Naive B cell (primary cell): ENCODE measurements around the gene CFAP221. TPM values are rescaled to one million over a fixed set of nuclear protein-coding genes. Genes with fewer than 3 reads are reported as not detected.

Experiments
- ATAC-seq, 2 donors: fragments of 150-1000 bp; cut with Tn5 transposase; 2 replicates each; pipeline ENCODE4 v1.10.0; 2021; ENCODE audit warnings: low read depth in 2 of 2, mild to moderate bottlenecking in 2 of 2, moderate library complexity in 2 of 2
- DNase-seq: peaks from one replicate; pipeline ENCODE4 v3.0.0; 2022
- H3K27ac Mint-ChIP-seq, 6 donors: one replicate each; pipeline ENCODE4 v1.8.0; 2020 to 2022; ENCODE audit warnings: mild to moderate bottlenecking in 6 of 6, mixed read lengths in 6 of 6, moderate library complexity in 5 of 6, inconsistent platforms in 2 of 6
- H3K27me3 Mint-ChIP-seq, 3 donors: one replicate each; pipeline ENCODE4 v1.8.0; 2021 to 2022; ENCODE audit warnings: mixed read lengths in 3 of 3, mild to moderate bottlenecking in 1 of 3
- H3K36me3 Mint-ChIP-seq, 2 donors: one replicate each; pipeline ENCODE4 v1.8.0; 2020 to 2022; ENCODE audit warnings: mixed read lengths in 2 of 2, inconsistent platforms in 1 of 2, mild to moderate bottlenecking in 1 of 2
- H3K4me1 Mint-ChIP-seq, 3 donors: one replicate each; pipeline ENCODE4 v1.8.0; 2020 to 2022; ENCODE audit warnings: mixed read lengths in 3 of 3, inconsistent platforms in 1 of 3, mild to moderate bottlenecking in 1 of 3, moderate library complexity in 1 of 3
- H3K4me3 Mint-ChIP-seq, 8 donors: one replicate each; pipeline ENCODE4 v1.8.0; 2020 to 2022; ENCODE audit warnings: mild to moderate bottlenecking in 8 of 8, mixed read lengths in 8 of 8, moderate library complexity in 8 of 8, inconsistent platforms in 2 of 8
- H3K9me3 Mint-ChIP-seq, 7 donors: one replicate each; pipeline ENCODE4 v1.8.0; 2020 to 2022; ENCODE audit warnings: mixed read lengths in 7 of 7, mild to moderate bottlenecking in 5 of 7, inconsistent platforms in 2 of 7, moderate library complexity in 1 of 7
- polyA plus RNA-seq, 6 donors: library from polyadenylated mRNA; unstranded; fragments of 300-500 nt; fragmentation: Illumina TruSeq; gene quantifications; one replicate each; pipeline ENCODE4 v1.2.3, GENCODE V29; 2021; ENCODE audit warnings: low read depth in 6 of 6

Gene CFAP221
- polyA plus RNA-seq, 6 donors from 2014 or later: not detected

DNA sequence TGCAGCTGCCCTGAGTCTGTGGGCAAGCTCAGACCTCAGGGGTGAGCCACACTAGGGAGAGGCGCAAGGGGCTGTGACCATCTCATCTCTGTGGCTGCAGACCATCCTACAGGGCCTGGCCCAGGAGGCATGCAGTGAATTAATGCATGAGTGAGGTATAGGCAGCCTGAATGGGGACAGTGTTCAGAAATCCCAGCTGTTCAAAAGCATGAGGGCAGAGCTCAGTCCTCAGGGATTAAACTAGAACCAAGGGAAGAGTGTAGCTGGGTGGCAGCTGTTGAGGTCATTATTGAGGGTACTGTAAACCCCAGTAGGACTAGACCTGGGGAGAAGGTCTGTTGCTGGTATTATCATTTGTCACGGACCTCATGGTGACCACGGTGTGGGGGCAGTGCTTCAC lies 151.8 kb downstream of the CFAP221 start:
- Mint-ChIP-seq H3K9me3 (no peaks in the 10 kb centered on the region), H3K27ac (no peak overlapping the region)
- no peak for ATAC-seq

GRCh38 chr2:119696494-119697030 lies 152.3 kb downstream of the CFAP221 start:
- ATAC-seq: no peak
- Mint-ChIP-seq H3K27ac (peak overlapping the region in 1 of 6 donors; percentile 50), H3K27me3 (peaks cover 0 to 24% (median 7%) of the 10 kb centered on the region in 3 donors), H3K36me3 (no peaks in the 10 kb centered on the region), H3K4me1 (peaks cover 0 to 7% (median 6%) of the 10 kb centered on the region in 3 donors), H3K4me3 (peak overlapping the region in 1 of 8 donors; percentile 35), H3K9me3 (no peaks in the 10 kb centered on the region)
- DNase-seq: no peak

More for the DNA sequence above, 151.8 kb downstream of the CFAP221 start:
- Mint-ChIP-seq H3K27me3 (peaks cover 0 to 19% (median 7%) of the 10 kb centered on the region in 3 donors), H3K4me3 (peak overlapping the region in 2 of 8 donors; percentile 35), H3K4me1 (peaks cover 0 to 7% (median 6%) of the 10 kb centered on the region in 3 donors), H3K36me3 (no peaks in the 10 kb centered on the region)
- DNase-seq: no peak

- no peak for DNase-seq
- H3K4me3 Mint-ChIP-seq: peak overlapping the region in 1 of 8 donors; percentile 68
- H3K36me3 Mint-ChIP-seq: no peaks in the 10 kb centered on the region
- no peak for ATAC-seq
- no peaks in the 10 kb centered on the region for H3K9me3 Mint-ChIP-seq
- peaks cover 0 to 7% (median 6%) of the 10 kb centered on the region in 3 donors for H3K4me1 Mint-ChIP-seq
- peak overlapping the region in 2 of 6 donors; percentile 6 to 67 for H3K27ac Mint-ChIP-seq
- H3K27me3 Mint-ChIP-seq: peaks cover 0 to 24% (median 7%) of the 10 kb centered on the region in 3 donors
Observed at GRCh38 chr2:119697290-119698020, 153.2 kb downstream of the CFAP221 start.

- DNase-seq: no peak
- peaks cover 0 to 7% (median 6%) of the 10 kb centered on the region in 3 donors for H3K4me1 Mint-ChIP-seq
- no peak overlapping the region for H3K4me3 Mint-ChIP-seq
Observed at GRCh38 chr2:119698246-119698645, 154.0 kb downstream of the CFAP221 start.

DNA sequence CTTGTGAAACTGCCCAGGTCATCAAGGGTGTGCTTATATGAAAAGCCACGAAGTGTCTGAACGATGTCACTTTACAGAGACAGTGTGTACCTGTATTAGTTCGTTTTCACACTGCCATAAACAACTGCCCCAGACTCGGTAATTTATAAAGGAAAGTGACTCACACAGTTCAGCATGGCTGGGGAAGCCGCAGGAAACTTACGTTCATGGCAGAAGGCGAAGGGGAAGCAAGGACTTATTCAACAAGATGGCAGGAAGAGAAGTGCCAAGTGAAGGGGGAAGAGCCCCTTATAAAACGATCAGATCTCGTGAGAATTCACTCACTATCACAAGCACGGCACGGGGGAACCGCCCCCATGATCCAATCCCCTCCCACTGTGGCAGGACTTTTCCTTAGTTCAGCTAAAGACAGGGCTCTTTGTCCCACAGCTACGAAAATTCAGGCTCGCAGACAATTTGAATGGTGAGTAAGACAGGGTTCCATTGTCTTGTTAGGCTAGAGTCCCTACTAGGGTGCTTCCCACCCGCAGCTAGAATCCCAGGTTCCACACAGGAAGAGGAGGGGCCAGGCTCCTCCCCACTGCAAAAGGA lies 154.9 kb downstream of the CFAP221 start:
- Mint-ChIP-seq H3K9me3 (no peaks in the 10 kb centered on the region), H3K4me3 (no peak overlapping the region), H3K27ac (peak overlapping the region in 1 of 6 donors; percentile 74), H3K4me1 (peaks cover 0 to 3% (median 0%) of the 10 kb centered on the region in 3 donors), H3K27me3 (peaks cover 0 to 24% (median 7%) of the 10 kb centered on the region in 3 donors), H3K36me3 (no peaks in the 10 kb centered on the region)
- DNase-seq (no peak), ATAC-seq (no peak)

More at GRCh38 chr2:119698246-119698645, 154.0 kb downstream of the CFAP221 start:
- Mint-ChIP-seq H3K9me3 (no peaks in the 10 kb centered on the region), H3K27ac (no peak overlapping the region), H3K27me3 (peaks cover 0 to 24% (median 7%) of the 10 kb centered on the region in 3 donors), H3K36me3 (no peaks in the 10 kb centered on the region)
- no peak for ATAC-seq

DNA sequence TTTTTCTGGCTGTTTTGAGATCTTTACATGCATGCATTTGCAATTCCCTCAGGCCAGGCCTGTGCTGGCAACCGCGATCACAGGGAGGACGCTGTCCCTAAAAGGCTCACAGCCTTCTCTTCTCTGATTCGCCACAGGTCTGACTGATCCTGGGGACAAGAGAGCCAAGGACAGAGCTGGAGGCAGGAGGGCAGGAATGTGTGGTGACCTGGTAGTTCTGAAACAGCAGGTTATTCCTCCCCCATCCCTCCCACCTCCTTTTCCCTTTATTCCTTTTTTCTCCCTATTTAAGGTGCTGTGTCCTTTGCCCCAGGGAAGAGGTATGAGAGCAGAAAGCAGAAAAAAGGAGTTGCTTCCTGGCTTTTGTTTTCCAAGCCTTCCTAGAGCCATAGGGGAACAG lies 156.6 kb downstream of the CFAP221 start:
- peak overlapping the region in 2 of 6 donors; percentile 44 to 57 for H3K27ac Mint-ChIP-seq

DNA sequence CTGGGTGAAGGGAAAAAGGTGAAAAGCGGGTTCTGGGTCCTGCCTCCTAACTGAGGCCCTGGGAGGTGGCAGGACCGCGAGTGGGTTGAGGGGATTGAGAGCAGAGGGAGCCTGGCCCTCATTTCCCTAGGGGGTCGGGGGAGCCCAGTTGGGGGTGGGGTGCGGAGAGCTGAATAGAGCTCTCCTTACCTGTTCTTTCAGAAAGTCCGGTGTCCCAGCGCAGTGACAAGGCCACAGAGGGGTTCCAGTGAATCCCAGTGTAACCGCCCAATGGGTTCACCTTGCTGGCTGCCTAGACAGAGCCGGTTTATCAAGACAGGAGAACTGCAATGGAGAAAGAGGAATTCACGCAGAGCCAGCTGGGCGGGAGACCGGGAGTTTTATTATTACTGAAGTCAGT lies 157.1 kb downstream of the CFAP221 start:
- ATAC-seq: no peak
- no peak overlapping the region for H3K4me3 Mint-ChIP-seq
- peaks cover 0 to 22% (median 2%) of the 10 kb centered on the region in 3 donors for H3K27me3 Mint-ChIP-seq
- H3K27ac Mint-ChIP-seq: peak overlapping the region in 1 of 6 donors; percentile 57
- peaks cover 0 to 2% (median 0%) of the 10 kb centered on the region in 3 donors for H3K4me1 Mint-ChIP-seq
- H3K9me3 Mint-ChIP-seq: peaks cover 0 to 11% (median 2%) of the 10 kb centered on the region in 7 donors
- H3K36me3 Mint-ChIP-seq: peaks cover 0 to 7% of the 10 kb centered on the region in 2 donors
- DNase-seq: no peak

More for the DNA sequence above, 156.6 kb downstream of the CFAP221 start:
- peaks cover 0 to 3% (median 0%) of the 10 kb centered on the region in 3 donors for H3K4me1 Mint-ChIP-seq
- H3K4me3 Mint-ChIP-seq: no peak overlapping the region
- H3K36me3 Mint-ChIP-seq: peaks cover 0 to 7% of the 10 kb centered on the region in 2 donors
- peaks cover 0 to 24% (median 7%) of the 10 kb centered on the region in 3 donors for H3K27me3 Mint-ChIP-seq
- DNase-seq (no peak), ATAC-seq (no peak)
- peaks cover 0 to 11% (median 2%) of the 10 kb centered on the region in 7 donors for H3K9me3 Mint-ChIP-seq

DNA sequence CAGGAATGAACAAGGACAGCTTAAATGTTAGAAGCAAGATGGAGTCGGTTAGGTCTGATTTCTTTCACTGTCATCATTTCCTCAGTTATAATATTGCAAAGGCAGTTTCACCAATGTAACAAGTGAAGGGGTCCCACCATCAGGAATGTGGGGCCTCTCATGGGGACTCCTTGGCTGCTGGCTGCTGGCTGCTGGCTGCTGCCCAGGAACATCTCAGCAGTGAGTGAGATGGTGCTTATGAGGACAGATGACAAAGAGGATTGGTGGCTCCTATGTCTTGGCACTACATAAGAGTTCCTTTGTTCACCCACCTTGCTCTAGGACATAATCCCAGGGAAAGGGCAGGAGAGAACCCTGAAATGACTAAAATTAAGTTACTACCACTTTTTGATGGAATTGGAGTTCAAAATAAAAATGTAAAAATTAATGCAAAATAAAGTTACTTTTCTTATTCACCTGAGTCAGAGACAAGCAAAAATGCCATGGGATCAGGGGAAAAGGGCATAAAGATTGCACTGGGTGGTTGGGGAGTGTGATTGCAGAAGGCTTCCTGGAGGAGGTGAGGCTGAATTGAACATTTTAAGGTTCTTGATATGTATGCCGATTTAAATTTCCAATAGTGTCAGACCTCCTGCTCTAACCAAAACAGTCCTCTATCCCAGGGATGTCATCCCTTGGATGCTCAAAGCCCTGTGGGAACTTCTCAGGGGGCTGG lies 158.1 kb downstream of the CFAP221 start:
- Mint-ChIP-seq H3K9me3 (peaks cover 0 to 11% (median 2%) of the 10 kb centered on the region in 7 donors), H3K27ac (no peak overlapping the region), H3K4me1 (no peaks in the 10 kb centered on the region)

DNA sequence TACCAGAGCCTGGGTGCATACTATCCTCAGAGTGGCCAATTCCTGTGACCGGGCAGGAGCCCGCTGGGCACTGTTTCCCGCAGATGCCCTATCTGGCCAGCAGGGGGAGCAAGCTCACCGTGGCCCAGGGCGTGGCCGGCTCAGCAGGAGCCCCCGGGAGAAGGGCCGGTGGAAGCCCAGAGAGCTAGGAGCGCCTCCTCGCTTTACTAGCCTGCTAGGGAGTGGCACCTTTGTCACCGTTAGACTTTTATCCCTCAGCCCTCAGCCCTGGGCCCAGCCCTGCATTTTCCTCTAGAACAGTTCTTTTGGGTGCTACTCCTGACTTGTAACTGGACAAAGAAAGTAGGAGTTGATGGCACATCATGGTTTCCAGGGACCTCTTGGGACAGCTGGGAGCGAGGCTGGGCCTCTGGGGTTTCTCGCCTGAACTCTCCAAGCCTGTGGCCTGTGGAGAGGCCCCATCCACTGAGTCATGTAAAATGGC lies 158.7 kb downstream of the CFAP221 start:
- peaks cover 0 to 11% (median 2%) of the 10 kb centered on the region in 7 donors for H3K9me3 Mint-ChIP-seq
- ATAC-seq (peak; percentile 72 to 83), DNase-seq (peak; percentile 55)
- H3K36me3 Mint-ChIP-seq: peaks cover 0 to 7% of the 10 kb centered on the region in 2 donors
- H3K27ac Mint-ChIP-seq: no peak overlapping the region
- no peak overlapping the region for H3K4me3 Mint-ChIP-seq
- H3K27me3 Mint-ChIP-seq: peaks cover 0 to 9% (median 0%) of the 10 kb centered on the region in 3 donors
- no peaks in the 10 kb centered on the region for H3K4me1 Mint-ChIP-seq

More for the DNA sequence above, 158.1 kb downstream of the CFAP221 start:
- Mint-ChIP-seq H3K27me3 (peaks cover 0 to 15% (median 0%) of the 10 kb centered on the region in 3 donors), H3K4me3 (no peak overlapping the region), H3K36me3 (peaks cover 0 to 7% of the 10 kb centered on the region in 2 donors)
- DNase-seq (no peak), ATAC-seq (peak in 1 of 2 donors; percentile 9)

DNA sequence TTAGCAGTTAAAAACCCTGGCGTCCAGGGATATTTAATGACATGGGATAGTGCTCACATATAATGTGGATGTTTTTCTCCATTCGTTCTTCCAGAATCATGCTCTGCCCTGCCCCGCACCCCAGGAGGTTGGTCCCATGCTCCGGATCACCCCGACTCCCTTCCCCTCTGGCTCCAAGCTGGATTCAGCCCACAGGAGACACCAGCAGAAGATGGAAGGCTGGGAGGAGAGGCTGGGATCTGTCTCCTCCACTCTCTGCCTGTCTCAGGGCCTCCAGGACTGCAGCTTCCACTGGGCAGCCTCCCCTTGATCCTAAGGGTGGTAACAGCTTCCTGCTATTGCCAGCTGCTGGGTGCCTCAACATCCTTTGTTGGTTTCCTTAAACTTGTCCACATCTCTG lies 159.3 kb downstream of the CFAP221 start:
- Mint-ChIP-seq H3K27ac (no peak overlapping the region), H3K4me1 (no peaks in the 10 kb centered on the region), H3K27me3 (peaks cover 0 to 9% (median 0%) of the 10 kb centered on the region in 3 donors), H3K9me3 (peaks cover 0 to 11% (median 2%) of the 10 kb centered on the region in 7 donors), H3K4me3 (no peak overlapping the region), H3K36me3 (peaks cover 0 to 7% of the 10 kb centered on the region in 2 donors)
- DNase-seq (no peak), ATAC-seq (no peak)

GRCh38 chr2:119704670-119705120 lies 160.4 kb downstream of the CFAP221 start:
- ATAC-seq (no peak), DNase-seq (no peak)
- Mint-ChIP-seq H3K36me3 (peaks cover 0 to 7% of the 10 kb centered on the region in 2 donors), H3K27me3 (peaks cover 0 to 9% (median under 1%) of the 10 kb centered on the region in 3 donors), H3K4me3 (no peak overlapping the region), H3K27ac (peak overlapping the region in 1 of 6 donors; percentile 20), H3K9me3 (peaks cover 0 to 11% (median 2%) of the 10 kb centered on the region in 7 donors), H3K4me1 (no peaks in the 10 kb centered on the region)

DNA sequence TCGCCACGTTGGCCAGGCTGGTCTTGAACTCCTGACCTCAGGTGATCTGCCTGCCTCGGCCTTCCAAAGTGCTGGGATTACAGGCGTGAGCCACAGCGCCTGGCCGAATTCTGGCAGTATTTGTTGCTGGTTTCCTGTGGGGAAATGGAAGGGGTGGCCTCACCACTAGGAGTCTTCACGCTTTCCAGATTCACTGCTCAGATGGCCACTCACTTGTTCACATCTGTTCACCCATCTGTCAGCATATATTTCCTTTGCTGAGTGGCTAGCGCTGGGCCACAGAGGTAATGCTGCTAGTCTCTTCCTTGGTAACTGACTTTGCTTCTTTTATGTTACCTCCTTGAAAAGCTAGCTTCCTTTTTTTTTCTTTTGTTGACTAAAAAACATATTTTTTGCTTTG lies 162.0 kb downstream of the CFAP221 start:
- no peak for ATAC-seq
- Mint-ChIP-seq H3K4me1 (no peaks in the 10 kb centered on the region), H3K36me3 (peaks cover 0 to 7% of the 10 kb centered on the region in 2 donors), H3K4me3 (no peak overlapping the region), H3K9me3 (peaks cover 0 to 11% (median 2%) of the 10 kb centered on the region in 7 donors), H3K27me3 (peaks cover 0 to 5% (median 3%) of the 10 kb centered on the region in 3 donors), H3K27ac (no peak overlapping the region)
- no peak for DNase-seq
